ENCODE measurements around the gene FCGR3A.
"Not testable (repeated sequence)": the region's sequence is repeated elsewhere in the genome, so short reads cannot be mapped to it uniquely, and the experiment has no call there.

GRCh38 chr1:161580879-161581537 is 31.4 kb upstream of the FCGR3A start:
- TF ChIP-seq, protein P1, sequence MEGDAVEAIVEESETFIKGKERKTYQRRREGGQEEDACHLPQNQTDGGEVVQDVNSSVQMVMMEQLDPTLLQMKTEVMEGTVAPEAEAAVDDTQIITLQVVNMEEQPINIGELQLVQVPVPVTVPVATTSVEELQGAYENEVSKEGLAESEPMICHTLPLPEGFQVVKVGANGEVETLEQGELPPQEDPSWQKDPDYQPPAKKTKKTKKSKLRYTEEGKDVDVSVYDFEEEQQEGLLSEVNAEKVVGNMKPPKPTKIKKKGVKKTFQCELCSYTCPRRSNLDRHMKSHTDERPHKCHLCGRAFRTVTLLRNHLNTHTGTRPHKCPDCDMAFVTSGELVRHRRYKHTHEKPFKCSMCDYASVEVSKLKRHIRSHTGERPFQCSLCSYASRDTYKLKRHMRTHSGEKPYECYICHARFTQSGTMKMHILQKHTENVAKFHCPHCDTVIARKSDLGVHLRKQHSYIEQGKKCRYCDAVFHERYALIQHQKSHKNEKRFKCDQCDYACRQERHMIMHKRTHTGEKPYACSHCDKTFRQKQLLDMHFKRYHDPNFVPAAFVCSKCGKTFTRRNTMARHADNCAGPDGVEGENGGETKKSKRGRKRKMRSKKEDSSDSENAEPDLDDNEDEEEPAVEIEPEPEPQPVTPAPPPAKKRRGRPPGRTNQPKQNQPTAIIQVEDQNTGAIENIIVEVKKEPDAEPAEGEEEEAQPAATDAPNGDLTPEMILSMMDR (IDR thresholded peaks at IDR 0.05), result not testable (repeated sequence)
- TF ChIP-seq POLR2A (IDR thresholded peaks at IDR 0.05), result not testable (repeated sequence)
